SK-N-SH (cell line): ENCODE results near the gene TAB2. TPM values are rescaled to one million over a fixed set of nuclear protein-coding genes. Genes with fewer than 3 reads are reported as not detected.

ENCODE experiments used
- CTCF ChIA-PET: fragments of 300-600, 350-600 bp; formaldehyde crosslinking; extraction: SDS; loops from one replicate; lab custom pipeline; 2021; lab: Yijun Ruan, JAX
- POLR2A ChIA-PET: fragments of 350-600 bp; sonication (Branson Sonifier 250); formaldehyde crosslinking; extraction: SDS; loops from one replicate; lab custom pipeline; 2020; ENCODE audit warnings: antibody characterized with exemption, inconsistent platforms; lab: Yijun Ruan, JAX
- DNase-seq: peaks from one replicate; pipeline ENCODE4 v3.0.0; 2012
- H2AFZ ChIP-seq: fragments of 200-600 bp; sonication (generic); 2 replicates; pipeline ENCODE4 v1.8.1; 2016; ENCODE audit warnings: antibody characterized with exemption, mild to moderate bottlenecking, low read depth
- H3F3A ChIP-seq: fragments of 200-600 bp; sonication (generic); replicated peaks from 2 replicates; pipeline ENCODE3; 2016; ENCODE audit warnings: antibody characterized with exemption, mild to moderate bottlenecking; ENCODE audit not compliant: insufficient read depth
- H3K27ac ChIP-seq, 2 experiments: fragments of 200-500 bp in 1 of 2; fragments of 200-600 bp in 1 of 2; sonication (Bioruptor generic) in 1 of 2; sonication (generic), shearing (Covaris generic) in 1 of 2; 2 replicates each; pipeline versions ENCODE4 v1.5.1 to v1.6.1; 2014 to 2016; ENCODE audit warnings: low read depth in 2 of 2, inconsistent platforms in 1 of 2, low read length in 1 of 2, mild to moderate bottlenecking in 1 of 2, mixed read lengths in 1 of 2
- H3K27me3 ChIP-seq: fragments of 200-600 bp; sonication (generic), shearing (Covaris generic); 2 replicates; pipeline ENCODE4 v1.6.1; 2016; ENCODE audit warnings: mixed run types; ENCODE audit not compliant: insufficient read depth
- H3K36me3 ChIP-seq, 2 experiments: fragments of 200-500 bp in 1 of 2; fragments of 200-600 bp in 1 of 2; sonication (Bioruptor generic) in 1 of 2; sonication (generic) in 1 of 2; replicated peaks in 1 of 2; 2 replicates each; pipeline versions ENCODE3 to v1.5.1; 2014 to 2016; ENCODE audit warnings: low read length in 1 of 2, mild to moderate bottlenecking in 1 of 2; ENCODE audit not compliant: insufficient read depth in 2 of 2, control insufficient read depth in 1 of 2
- H3K4me1 ChIP-seq, 2 experiments: fragments of 200-500 bp in 1 of 2; fragments of 200-600 bp in 1 of 2; sonication (Bioruptor generic) in 1 of 2; sonication (generic), shearing (Covaris generic) in 1 of 2; 2 replicates each; pipeline versions ENCODE4 v1.5.1 to v1.6.1; 2014 to 2016; ENCODE audit warnings: low read depth in 1 of 2, low read length in 1 of 2, mixed run types in 1 of 2; ENCODE audit not compliant: insufficient read depth in 2 of 2, control insufficient read depth in 1 of 2
- H3K4me2 ChIP-seq: fragments of 200-600 bp; sonication (generic), shearing (Covaris generic); 2 replicates; pipeline ENCODE4 v1.6.1; 2017; ENCODE audit warnings: mixed run types
- H3K4me3 ChIP-seq, 2 experiments: fragments of 200-500 bp in 1 of 2; fragments of 200-600 bp in 1 of 2; sonication (Bioruptor generic) in 1 of 2; sonication (generic), shearing (Covaris generic) in 1 of 2; 2 replicates each; pipeline versions ENCODE4 v1.5.1 to v1.8.1; 2014 to 2016; ENCODE audit warnings: low read depth in 2 of 2, inconsistent platforms in 1 of 2, low read length in 1 of 2, mild to moderate bottlenecking in 1 of 2, mixed read lengths in 1 of 2, moderate library complexity in 1 of 2
- H3K79me2 ChIP-seq: fragments of 200-600 bp; sonication (generic); 2 replicates; pipeline ENCODE4 v1.8.1; 2017; ENCODE audit warnings: mild to moderate bottlenecking; ENCODE audit not compliant: insufficient read depth
- H3K9ac ChIP-seq: fragments of 200-600 bp; sonication (generic); 2 replicates; pipeline ENCODE4 v1.6.1; 2017; ENCODE audit warnings: mixed run types
- H3K9me2 ChIP-seq: fragments of 200-600 bp; sonication (generic); 2 replicates; pipeline ENCODE4 v1.6.1; 2017; ENCODE audit warnings: mixed run types
- H3K9me3 ChIP-seq: fragments of 200-600 bp; sonication (generic); 2 replicates; pipeline ENCODE4 v1.6.1; 2017; ENCODE audit warnings: mixed run types, mild to moderate bottlenecking, moderate library complexity
- H4K20me1 ChIP-seq: fragments of 200-600 bp; sonication (generic); 2 replicates; pipeline ENCODE4 v1.6.1; 2017; ENCODE audit warnings: mild to moderate bottlenecking, mixed run types; ENCODE audit not compliant: insufficient read depth
- ELF1 ChIP-seq: IDR thresholded peaks from 2 replicates; pipeline ENCODE4 v1.4.0; 2012
- EP300 ChIP-seq, 2 experiments: IDR thresholded peaks; 2 replicates each; pipeline versions ENCODE4 v1.4.0 to v1.6.1; 2012; ENCODE audit warnings: borderline replicate concordance in 1 of 2, low read depth in 1 of 2, low read length in 1 of 2
- EZH2phosphoT487 ChIP-seq: fragments of 200-600 bp; sonication (generic); IDR thresholded peaks from 2 replicates; pipeline ENCODE4 v1.6.1; 2017; ENCODE audit warnings: low read depth, mixed run types, mild to moderate bottlenecking, antibody characterized with exemption, moderate library complexity, borderline replicate concordance
- FOSL2 ChIP-seq: IDR thresholded peaks from 2 replicates; pipeline ENCODE4 v1.4.0; 2012; ENCODE audit warnings: low read depth, mild to moderate bottlenecking, moderate library complexity, borderline replicate concordance
- FOXJ3 ChIP-seq: sonication (generic); formaldehyde crosslinking; IDR thresholded peaks from 2 replicates; pipeline ENCODE4 v1.5.1; 2020; ENCODE audit warnings: mild to moderate bottlenecking, missing genetic modification reagents
- GABPA ChIP-seq: IDR thresholded peaks from 2 replicates; pipeline ENCODE4 v1.4.0; 2012; ENCODE audit warnings: low read depth, mild to moderate bottlenecking
- GATA2 ChIP-seq: sonication (generic); formaldehyde crosslinking; IDR thresholded peaks from 2 replicates; pipeline ENCODE4 v1.5.0; 2020; ENCODE audit warnings: mild to moderate bottlenecking, missing genetic modification reagents
- JUND ChIP-seq: IDR thresholded peaks from 2 replicates; pipeline ENCODE4 v1.4.0; 2012
- MEF2A ChIP-seq: IDR thresholded peaks from 2 replicates; pipeline ENCODE4 v1.4.0; 2012; ENCODE audit warnings: low read depth, borderline replicate concordance
- MXI1 ChIP-seq: IDR thresholded peaks from 2 replicates; pipeline ENCODE4 v1.6.1; 2012; ENCODE audit warnings: mild to moderate bottlenecking, low read depth, low read length, improper control_type of control experiment
- POLR2AphosphoS5 ChIP-seq: IDR thresholded peaks from 2 replicates; pipeline ENCODE4 v1.6.1; 2012; ENCODE audit warnings: low read depth, low read length
- RAD21 ChIP-seq: IDR thresholded peaks from 2 replicates; pipeline ENCODE4 v1.6.1; 2012; ENCODE audit warnings: mild to moderate bottlenecking, low read length
- RXRA ChIP-seq: IDR thresholded peaks from 2 replicates; pipeline ENCODE4 v1.4.0; 2012; ENCODE audit warnings: low read depth, mild to moderate bottlenecking, borderline replicate concordance
- SIN3A ChIP-seq: IDR thresholded peaks from 2 replicates; pipeline ENCODE4 v1.6.1; 2012; ENCODE audit warnings: low read depth, mild to moderate bottlenecking, low read length, moderate library complexity, borderline replicate concordance
- SMC3 ChIP-seq: IDR thresholded peaks from 2 replicates; pipeline ENCODE4 v1.6.1; 2012; ENCODE audit warnings: low read depth, low read length, improper control_type of control experiment
- TCF12 ChIP-seq: IDR thresholded peaks from 2 replicates; pipeline ENCODE4 v1.4.0; 2012
- TEAD4 ChIP-seq: IDR thresholded peaks from 2 replicates; pipeline ENCODE4 v1.4.0; 2012; ENCODE audit warnings: mild to moderate bottlenecking, borderline replicate concordance; ENCODE audit not compliant: insufficient read depth
- WGBS: methylation state at CpG from one replicate; pipeline ENCODE4 v1.1.6; 2017; ENCODE audit warnings: low lambda C conversion rate; 5-methylcytosine and 5-hydroxymethylcytosine counted together
- polyA plus RNA-seq, 3 experiments: library from polyadenylated mRNA; depleted of rRNA; stranded (reverse); fragments of >200 nt; gene quantifications; 2 replicates each; pipeline ENCODE4 v1.2.3, GENCODE V29; 2012
- TF ChIP-seq, protein P1 (sequence below): fragments of 200-600 bp; sonication (generic); IDR thresholded peaks from 2 replicates; pipeline ENCODE4 v1.6.1; 2017; ENCODE audit warnings: antibody characterized with exemption, mild to moderate bottlenecking, moderate library complexity
- TF ChIP-seq, protein P2 (sequence below): fragments of 150-350 bp; IDR thresholded peaks from 2 replicates; pipeline ENCODE4 v1.6.1; 2017; ENCODE audit warnings: antibody characterized with exemption, low read length, low read depth, borderline replicate concordance
- TF ChIP-seq, protein P3 (sequence below): IDR thresholded peaks from 2 replicates; pipeline ENCODE4 v1.4.0; 2012; ENCODE audit warnings: low read depth, borderline replicate concordance
- TF ChIP-seq, protein P4 (sequence below): fragments of 150-350 bp; IDR thresholded peaks from 2 replicates; pipeline ENCODE4 v1.6.1; 2016; ENCODE audit warnings: mild to moderate bottlenecking, low read depth, low read length
- TF ChIP-seq, protein P5 (sequence below): IDR thresholded peaks from 2 replicates; pipeline ENCODE4 v1.4.0; 2012; ENCODE audit warnings: low read depth
- TF ChIP-seq, protein P6 (sequence below): IDR thresholded peaks from 2 replicates; pipeline ENCODE4 v1.4.0; 2012; ENCODE audit warnings: low read depth, borderline replicate concordance

Gene TAB2
- polyA plus RNA-seq, 1 of the 3 experiments (the other 2 are of a cell fraction), result 24.4 TPM

DNA sequence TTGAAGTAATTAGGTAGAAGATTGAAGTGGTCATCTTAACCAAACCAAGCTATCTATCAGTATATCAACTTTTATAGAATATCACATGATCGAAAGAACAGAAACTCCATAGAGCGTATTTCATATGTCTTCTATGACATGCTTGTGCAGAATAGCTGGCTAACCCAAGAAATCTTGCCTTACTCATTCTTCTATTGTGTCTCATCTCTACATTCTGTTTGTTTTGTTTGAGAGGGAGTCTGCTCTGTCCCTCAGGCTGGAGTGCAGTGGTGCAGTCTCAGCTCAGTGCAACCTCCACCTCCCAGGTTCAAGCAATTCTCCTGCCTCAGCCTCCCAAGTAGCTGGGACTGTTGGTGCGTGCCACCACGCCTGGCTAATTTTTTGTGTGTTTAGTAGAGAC is 10.6 kb downstream of the TAB2 start (continued):
- no peak for TF ChIP-seq RXRA
- TF ChIP-seq, protein P1, sequence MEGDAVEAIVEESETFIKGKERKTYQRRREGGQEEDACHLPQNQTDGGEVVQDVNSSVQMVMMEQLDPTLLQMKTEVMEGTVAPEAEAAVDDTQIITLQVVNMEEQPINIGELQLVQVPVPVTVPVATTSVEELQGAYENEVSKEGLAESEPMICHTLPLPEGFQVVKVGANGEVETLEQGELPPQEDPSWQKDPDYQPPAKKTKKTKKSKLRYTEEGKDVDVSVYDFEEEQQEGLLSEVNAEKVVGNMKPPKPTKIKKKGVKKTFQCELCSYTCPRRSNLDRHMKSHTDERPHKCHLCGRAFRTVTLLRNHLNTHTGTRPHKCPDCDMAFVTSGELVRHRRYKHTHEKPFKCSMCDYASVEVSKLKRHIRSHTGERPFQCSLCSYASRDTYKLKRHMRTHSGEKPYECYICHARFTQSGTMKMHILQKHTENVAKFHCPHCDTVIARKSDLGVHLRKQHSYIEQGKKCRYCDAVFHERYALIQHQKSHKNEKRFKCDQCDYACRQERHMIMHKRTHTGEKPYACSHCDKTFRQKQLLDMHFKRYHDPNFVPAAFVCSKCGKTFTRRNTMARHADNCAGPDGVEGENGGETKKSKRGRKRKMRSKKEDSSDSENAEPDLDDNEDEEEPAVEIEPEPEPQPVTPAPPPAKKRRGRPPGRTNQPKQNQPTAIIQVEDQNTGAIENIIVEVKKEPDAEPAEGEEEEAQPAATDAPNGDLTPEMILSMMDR, result no peak
- TF ChIP-seq ELF1, result no peak
- TF ChIP-seq GATA2, result no peak
- TF ChIP-seq TEAD4, result no peak
- no peak for TF ChIP-seq MXI1
- TF ChIP-seq FOSL2, result no peak
- no peak for TF ChIP-seq RAD21
- TF ChIP-seq MEF2A, result no peak
- TF ChIP-seq, all 33 proteins: peak for 0

DNA sequence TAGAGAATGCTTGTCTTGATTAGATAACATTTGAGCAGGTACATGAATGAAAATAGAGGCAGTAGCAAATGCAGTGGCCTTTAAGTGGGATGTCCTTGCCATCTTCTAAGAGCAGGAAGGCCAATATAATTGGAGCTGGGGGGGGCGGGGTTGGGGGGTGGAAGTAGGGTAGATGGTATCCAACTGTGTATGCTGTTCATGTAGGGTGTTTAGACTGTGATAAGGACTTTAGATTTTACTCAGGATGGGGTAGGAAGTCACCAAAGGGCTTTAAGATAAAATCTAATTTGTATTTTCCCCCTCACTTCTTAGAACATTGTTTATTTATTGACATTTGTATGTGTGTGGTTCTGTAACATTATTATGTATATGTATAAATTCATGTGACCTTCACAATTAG is 12.0 kb downstream of the TAB2 start:
- WGBS, result 90% methylated on average over 1 of the region's 1 CpG
- no peak for DNase-seq
- Histone ChIP-seq H3K27me3 (no peaks in the 10 kb centered on the region), H3K4me3 (no peak overlapping the region), H3K4me2 (no peak overlapping the region), H3K36me3 (peaks cover 0 to 20% of the 10 kb centered on the region in 2 experiments), H3K9me3 (no peaks in the 10 kb centered on the region), H3K79me2 (peaks cover 100% of the 10 kb centered on the region), H2AFZ (no peak overlapping the region), H3K4me1 (peaks cover 4 to 14% of the 10 kb centered on the region in 2 experiments), H3F3A (peaks cover 17% of the 10 kb centered on the region), H3K9me2 (no peaks in the 10 kb centered on the region), H4K20me1 (peaks cover 99% of the 10 kb centered on the region), H3K9ac (no peak overlapping the region), H3K27ac (no peak overlapping the region)
- ChIA-PET CTCF (no interaction called here), POLR2A (no interaction called here)
- no peak for TF ChIP-seq JUND
- TF ChIP-seq, protein P2, sequence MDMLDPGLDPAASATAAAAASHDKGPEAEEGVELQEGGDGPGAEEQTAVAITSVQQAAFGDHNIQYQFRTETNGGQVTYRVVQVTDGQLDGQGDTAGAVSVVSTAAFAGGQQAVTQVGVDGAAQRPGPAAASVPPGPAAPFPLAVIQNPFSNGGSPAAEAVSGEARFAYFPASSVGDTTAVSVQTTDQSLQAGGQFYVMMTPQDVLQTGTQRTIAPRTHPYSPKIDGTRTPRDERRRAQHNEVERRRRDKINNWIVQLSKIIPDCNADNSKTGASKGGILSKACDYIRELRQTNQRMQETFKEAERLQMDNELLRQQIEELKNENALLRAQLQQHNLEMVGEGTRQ, result no peak
- TF ChIP-seq TEAD4, result no peak
- TF ChIP-seq, protein P3, sequence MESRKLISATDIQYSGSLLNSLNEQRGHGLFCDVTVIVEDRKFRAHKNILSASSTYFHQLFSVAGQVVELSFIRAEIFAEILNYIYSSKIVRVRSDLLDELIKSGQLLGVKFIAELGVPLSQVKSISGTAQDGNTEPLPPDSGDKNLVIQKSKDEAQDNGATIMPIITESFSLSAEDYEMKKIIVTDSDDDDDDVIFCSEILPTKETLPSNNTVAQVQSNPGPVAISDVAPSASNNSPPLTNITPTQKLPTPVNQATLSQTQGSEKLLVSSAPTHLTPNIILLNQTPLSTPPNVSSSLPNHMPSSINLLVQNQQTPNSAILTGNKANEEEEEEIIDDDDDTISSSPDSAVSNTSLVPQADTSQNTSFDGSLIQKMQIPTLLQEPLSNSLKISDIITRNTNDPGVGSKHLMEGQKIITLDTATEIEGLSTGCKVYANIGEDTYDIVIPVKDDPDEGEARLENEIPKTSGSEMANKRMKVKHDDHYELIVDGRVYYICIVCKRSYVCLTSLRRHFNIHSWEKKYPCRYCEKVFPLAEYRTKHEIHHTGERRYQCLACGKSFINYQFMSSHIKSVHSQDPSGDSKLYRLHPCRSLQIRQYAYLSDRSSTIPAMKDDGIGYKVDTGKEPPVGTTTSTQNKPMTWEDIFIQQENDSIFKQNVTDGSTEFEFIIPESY, result no peak
- TF ChIP-seq, protein P4, sequence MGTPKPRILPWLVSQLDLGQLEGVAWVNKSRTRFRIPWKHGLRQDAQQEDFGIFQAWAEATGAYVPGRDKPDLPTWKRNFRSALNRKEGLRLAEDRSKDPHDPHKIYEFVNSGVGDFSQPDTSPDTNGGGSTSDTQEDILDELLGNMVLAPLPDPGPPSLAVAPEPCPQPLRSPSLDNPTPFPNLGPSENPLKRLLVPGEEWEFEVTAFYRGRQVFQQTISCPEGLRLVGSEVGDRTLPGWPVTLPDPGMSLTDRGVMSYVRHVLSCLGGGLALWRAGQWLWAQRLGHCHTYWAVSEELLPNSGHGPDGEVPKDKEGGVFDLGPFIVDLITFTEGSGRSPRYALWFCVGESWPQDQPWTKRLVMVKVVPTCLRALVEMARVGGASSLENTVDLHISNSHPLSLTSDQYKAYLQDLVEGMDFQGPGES, result no peak
- TF ChIP-seq MXI1, result no peak
- no peak for TF ChIP-seq GABPA
- no peak for TF ChIP-seq GATA2
- TF ChIP-seq SIN3A, result no peak
- TF ChIP-seq RAD21, result no peak
- TF ChIP-seq, protein P5, sequence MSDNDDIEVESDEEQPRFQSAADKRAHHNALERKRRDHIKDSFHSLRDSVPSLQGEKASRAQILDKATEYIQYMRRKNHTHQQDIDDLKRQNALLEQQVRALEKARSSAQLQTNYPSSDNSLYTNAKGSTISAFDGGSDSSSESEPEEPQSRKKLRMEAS, result no peak
- TF ChIP-seq TCF12, result no peak
- TF ChIP-seq FOXJ3 (CRISPR knock-in tag), result no peak
- no peak for TF ChIP-seq SMC3
- TF ChIP-seq POLR2AphosphoS5, result no peak
- no peak for TF ChIP-seq EZH2phosphoT487
- no peak for TF ChIP-seq RXRA
- no peak for TF ChIP-seq EP300 (IDR thresholded peaks at IDR 0.05; ENCODE audit: borderline replicate concordance in 1 of 2, low read depth in 1 of 2, low read length in 1 of 2)
- TF ChIP-seq, protein P6, sequence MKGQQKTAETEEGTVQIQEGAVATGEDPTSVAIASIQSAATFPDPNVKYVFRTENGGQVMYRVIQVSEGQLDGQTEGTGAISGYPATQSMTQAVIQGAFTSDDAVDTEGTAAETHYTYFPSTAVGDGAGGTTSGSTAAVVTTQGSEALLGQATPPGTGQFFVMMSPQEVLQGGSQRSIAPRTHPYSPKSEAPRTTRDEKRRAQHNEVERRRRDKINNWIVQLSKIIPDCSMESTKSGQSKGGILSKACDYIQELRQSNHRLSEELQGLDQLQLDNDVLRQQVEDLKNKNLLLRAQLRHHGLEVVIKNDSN, result no peak
